Endothelial cell of umbilical vein (primary cell): ENCODE measurements around the gene STAB1. TPM values are rescaled to one million over a fixed set of nuclear protein-coding genes. Genes with fewer than 3 reads are reported as not detected.

Source experiments
- BruUV-seq: library from RNA; stranded (reverse); fragments of 400-500 nt; replicated peaks from 2 replicates; lab custom pipeline; 2021; lab: Mats Ljungman, UMichigan
- CTCF ChIA-PET: fragments of 300-600, 350-600 bp; sonication (Branson Sonifier 250); formaldehyde crosslinking; loops from one replicate; lab custom pipeline; 2021; ENCODE audit warnings: antibody characterized with exemption, inconsistent platforms; lab: Charles Lee
- POLR2A ChIA-PET: fragments of 300-600, 350-600 bp; sonication (Branson Sonifier 250); formaldehyde crosslinking; loops from one replicate; lab custom pipeline; 2021; ENCODE audit warnings: antibody characterized with exemption, inconsistent platforms; lab: Charles Lee
- DNase-seq: peaks from one replicate; pipeline ENCODE4 v3.0.0-alpha.2; 2011; ENCODE audit warnings: low read depth, low spot score
- FAIRE-seq: peaks from 2 replicates; lab custom pipeline; 2011; peaks lifted over from hg19 to GRCh38; lab: Jason Lieb, UNC
- H2AFZ ChIP-seq: 2 replicates; pipeline ENCODE4 v1.6.0; 2012; ENCODE audit warnings: low read depth, low read length, control low read depth, inconsistent platforms
- H3K27ac ChIP-seq: 2 replicates; pipeline ENCODE4 v1.5.1; 2011; ENCODE audit warnings: low read depth, mild to moderate bottlenecking, control low read depth, low read length, moderate library complexity; ENCODE audit not compliant: insufficient read depth
- H3K27me3 ChIP-seq, 2 experiments: 2 replicates each; pipeline versions ENCODE4 v1.6.0 to v1.6.1; 2011; ENCODE audit warnings: low read length in 2 of 2, mixed read lengths in 1 of 2; ENCODE audit not compliant: control insufficient read depth in 2 of 2, insufficient read depth in 2 of 2
- H3K36me3 ChIP-seq, 2 experiments: 2 replicates in 1 of 2; 3 replicates in 1 of 2; pipeline ENCODE4 v1.5.1; 2011; ENCODE audit warnings: low read length in 2 of 2, mild to moderate bottlenecking in 1 of 2, moderate library complexity in 1 of 2; ENCODE audit not compliant: control insufficient read depth in 2 of 2, insufficient read depth in 2 of 2; ENCODE audit errors: extremely low read depth in 1 of 2
- H3K4me1 ChIP-seq: 3 replicates; pipeline ENCODE4 v1.5.1; 2011; ENCODE audit warnings: mild to moderate bottlenecking, low read length; ENCODE audit not compliant: control insufficient read depth, insufficient read depth; ENCODE audit errors: extremely low read depth
- H3K4me2 ChIP-seq: 2 replicates; pipeline ENCODE4 v1.6.1; 2011; ENCODE audit warnings: low read length, control low read depth, mixed read lengths; ENCODE audit not compliant: insufficient read depth
- H3K4me3 ChIP-seq, 3 experiments: fragments of 200-600 bp in 1 of 3; sonication (generic), shearing (Covaris generic) in 1 of 3; replicated peaks in 1 of 3; 2 replicates each; pipeline ENCODE4 v1.5.1; 2011 to 2016; ENCODE audit warnings: control low read depth in 3 of 3, low read length in 3 of 3, mild to moderate bottlenecking in 2 of 3, inconsistent platforms in 1 of 3, low read depth in 1 of 3, moderate library complexity in 1 of 3; ENCODE audit not compliant: insufficient read depth in 1 of 3
- H3K79me2 ChIP-seq: 2 replicates; pipeline ENCODE4 v1.6.0; 2012; ENCODE audit warnings: low read length, inconsistent platforms; ENCODE audit not compliant: control insufficient read depth, insufficient read depth
- H3K9ac ChIP-seq: replicated peaks from 2 replicates; pipeline ENCODE3; 2011; ENCODE audit warnings: low read length, control low read depth; ENCODE audit not compliant: insufficient read depth; ENCODE audit errors: extremely low read depth
- H3K9me1 ChIP-seq: replicated peaks from 3 replicates; pipeline ENCODE4 v1.6.0; 2011; ENCODE audit warnings: mild to moderate bottlenecking, low read length; ENCODE audit not compliant: control insufficient read depth, insufficient read depth; ENCODE audit errors: extremely low read depth
- H3K9me3 ChIP-seq: replicated peaks from 2 replicates; pipeline ENCODE4 v1.5.1; 2012; ENCODE audit warnings: low read length, inconsistent platforms; ENCODE audit not compliant: control insufficient read depth, insufficient read depth
- H4K20me1 ChIP-seq: replicated peaks from 2 replicates; pipeline ENCODE3; 2011; ENCODE audit warnings: mild to moderate bottlenecking, low read length; ENCODE audit not compliant: control insufficient read depth, insufficient read depth; ENCODE audit errors: extremely low read depth
- CTCF ChIP-seq, 2 donors: IDR thresholded peaks; 1 replicate in 1 of 2; 2 replicates in 1 of 2; pipeline ENCODE4 v1.5.1; 2011; ENCODE audit warnings: low read length in 2 of 2, mild to moderate bottlenecking in 2 of 2, moderate library complexity in 2 of 2, control low read depth in 1 of 2, inconsistent platforms in 1 of 2, low read depth in 1 of 2; ENCODE audit not compliant: insufficient read depth in 1 of 2; ENCODE audit errors: extremely low read depth in 1 of 2
- EZH2 ChIP-seq: IDR thresholded peaks from 2 replicates; pipeline ENCODE4 v1.6.1; 2012; ENCODE audit warnings: borderline replicate concordance, low read depth, mild to moderate bottlenecking, moderate library complexity, low read length, inconsistent platforms; ENCODE audit not compliant: severe bottlenecking
- GATA2 ChIP-seq: IDR thresholded peaks from 2 replicates; pipeline ENCODE4 v1.7.0; 2011; ENCODE audit warnings: low read depth, mild to moderate bottlenecking, moderate library complexity, mixed read lengths, low read length; ENCODE audit not compliant: insufficient read length, insufficient read depth
- JUN ChIP-seq: IDR thresholded peaks from 2 replicates; pipeline ENCODE4 v1.6.1; 2011; ENCODE audit warnings: borderline replicate concordance, low read depth; ENCODE audit not compliant: insufficient read length, insufficient read depth
- MAX ChIP-seq: IDR thresholded peaks from 2 replicates; pipeline ENCODE4 v1.6.1; 2011; ENCODE audit not compliant: insufficient read depth, insufficient read length
- MYC ChIP-seq: IDR thresholded peaks from one replicate; pipeline ENCODE4 v1.6.1; 2011; ENCODE audit warnings: mild to moderate bottlenecking, low read depth, low read length
- POLR2A ChIP-seq: IDR thresholded peaks from 2 replicates; pipeline ENCODE4 v1.6.1; 2012; ENCODE audit warnings: low read depth, mild to moderate bottlenecking, control low read depth, low read length
- POLR2AphosphoS5 ChIP-seq: IDR thresholded peaks from 2 replicates; pipeline ENCODE4 v1.6.1; 2012; ENCODE audit warnings: low read depth, mild to moderate bottlenecking, control low read depth, low read length, moderate library complexity; ENCODE audit not compliant: insufficient read depth
- dilution Hi-C: fragments of 300-500 bp; cut with MboI; formaldehyde crosslinking; loops from one replicate; pipeline ENCODE4 v1.15.0; 2019; ENCODE audit warnings: low sequenced_read_pairs; ENCODE audit not compliant: extremely low pct_ligation_motif_present
- intact Hi-C: fragments of 100-400 bp; cut with micrococcal nuclease; formaldehyde crosslinking; loops from one replicate; pipeline ENCODE4 v1.10.0; 2022
- polyA plus RNA-seq, 4 experiments: library from polyadenylated mRNA; depleted of rRNA in 3 of 4; stranded (reverse) in 3 of 4; unstranded in 1 of 4; fragments of >200 nt; gene quantifications; 2 replicates each; pipeline versions ENCODE4 v1.2.1 to v1.2.3, GENCODE V29; 2011 to 2012; ENCODE audit warnings: missing spikeins in 1 of 4
- total RNA-seq: library from RNA; stranded (reverse); gene quantifications from 2 replicates; pipeline ENCODE4 v1.2.3, GENCODE V29; 2021

STAB1 gene
- total and polyA plus RNA-seq, 2 donors (not counting 3 experiments of a cell fraction or from before 2014, with no cell fraction given): 369 TPM

GRCh38 chr3:52479877-52480575, 15.1 kb upstream of the STAB1 start:
- no peak overlapping the region for H3K27ac ChIP-seq
- no peaks in the 10 kb centered on the region for H3K4me1 ChIP-seq
- no peak for FAIRE-seq
- H3K9ac ChIP-seq: no peak overlapping the region
- no peaks in the 10 kb centered on the region for H3K9me1 ChIP-seq
- H2AFZ ChIP-seq: no peak overlapping the region
- dilution Hi-C loops (no loop called here), intact Hi-C loops (loop anchor here (10.0 kb wide), 1 partner anchor 205 kb away; the partner anchor contains the start of genes GNL3 and PBRM1)
- H3K36me3 ChIP-seq: peaks cover 26 to 82% of the 10 kb centered on the region in 2 experiments
- BruUV-seq: no TSS peak
- H3K4me2 ChIP-seq: no peak overlapping the region
- H3K9me3 ChIP-seq: no peaks in the 10 kb centered on the region
- H4K20me1 ChIP-seq: no peaks in the 10 kb centered on the region
- TF ChIP-seq MYC (no peak), EZH2 (no peak), GATA2 (no peak), POLR2AphosphoS5 (no peak), JUN (no peak), POLR2A (no peak), MAX (no peak), CTCF (IDR thresholded peaks at IDR 0.05; ENCODE audit: extremely low read depth in 1 of 2, insufficient read depth in 1 of 2, low read depth in 1 of 2, low read length in 2 of 2) (no peak)
- no peaks in the 10 kb centered on the region for H3K79me2 ChIP-seq
- no peaks in the 10 kb centered on the region for H3K27me3 ChIP-seq
- H3K4me3 ChIP-seq: no peak overlapping the region
- POLR2A ChIA-PET: no interaction called here
- DNase-seq: no peak
- CTCF ChIA-PET: interaction anchor here (1.4 kb wide), 1 partner anchor 15 kb away, joined by 4 read pairs; the partner anchor contains the start of gene STAB1
